Measurements from ENCODE around the gene SLC25A21.
"Not testable (repeated sequence)": the region's sequence is repeated elsewhere in the genome, so short reads cannot be mapped to it uniquely, and the experiment has no call there.

The SLC25A21 gene

GRCh38 chr14:37167151-37168047 is 5.0 kb downstream of the SLC25A21 start:
- Histone ChIP-seq H3K27ac (ENCODE audit: low read length) (no peak overlapping the region), H3K27me3 (ENCODE audit: control insufficient read depth in 1 of 2, insufficient read depth in 2 of 2, low read length in 2 of 2) (no peaks in the 10 kb centered on the region), H3K36me3 (ENCODE audit: control insufficient read depth in 2 of 2, insufficient read depth in 2 of 2, low read length in 2 of 2) (no peaks in the 10 kb centered on the region), H3K9me3 (ENCODE audit: control insufficient read depth in 2 of 2, low read length in 2 of 2) (no peaks in the 10 kb centered on the region), H3K9ac (ENCODE audit: low read length in 2 of 2) (no peak overlapping the region), H3K4me3 (ENCODE audit: low read length in 2 of 2) (no peak overlapping the region), H3K4me1 (ENCODE audit: control insufficient read depth, insufficient read depth, low read length) (no peaks in the 10 kb centered on the region)

- H3K9me3 ChIP-seq (ENCODE audit: control insufficient read depth in 2 of 2, low read length in 2 of 2), result no peaks in the 10 kb centered on the region
- H3K4me1 ChIP-seq (ENCODE audit: control insufficient read depth, insufficient read depth, low read length), result no peaks in the 10 kb centered on the region
- no peak overlapping the region for H3K9ac ChIP-seq (ENCODE audit: low read length in 2 of 2)
- no peaks in the 10 kb centered on the region for H3K36me3 ChIP-seq (ENCODE audit: control insufficient read depth in 2 of 2, insufficient read depth in 2 of 2, low read length in 2 of 2)
- H3K27me3 ChIP-seq (ENCODE audit: control insufficient read depth in 1 of 2, insufficient read depth in 2 of 2, low read length in 2 of 2), result no peaks in the 10 kb centered on the region
- no peak overlapping the region for H3K4me3 ChIP-seq (ENCODE audit: low read length in 2 of 2)
- no peak overlapping the region for H3K27ac ChIP-seq (ENCODE audit: low read length)
Observed at GRCh38 chr14:37165794-37166193, 6.6 kb downstream of the SLC25A21 start.

DNA sequence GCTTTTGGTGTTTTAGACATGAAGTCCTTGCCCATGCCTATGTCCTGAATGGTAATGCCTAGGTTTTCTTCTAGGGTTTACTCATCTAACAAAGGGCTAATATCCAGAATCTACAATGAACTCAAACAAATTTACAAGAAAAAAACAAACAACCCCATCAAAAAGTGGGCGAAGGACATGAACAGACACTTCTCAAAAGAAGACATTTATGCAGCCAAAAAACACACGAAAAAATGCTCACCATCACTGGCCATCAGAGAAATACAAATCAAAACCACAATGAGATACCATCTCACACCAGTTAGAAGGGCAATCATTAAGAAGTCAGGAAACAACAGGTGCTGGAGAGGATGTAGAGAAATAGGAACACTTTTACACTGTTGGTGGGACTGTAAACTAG is 10.1 kb downstream of the SLC25A21 start:
- not testable (repeated sequence) for H3K4me1 ChIP-seq (ENCODE audit: control insufficient read depth, insufficient read depth, low read length); H3K27ac ChIP-seq (ENCODE audit: low read length); H3K36me3 ChIP-seq (ENCODE audit: control insufficient read depth in 2 of 2, insufficient read depth in 2 of 2, low read length in 2 of 2); H3K27me3 ChIP-seq (ENCODE audit: control insufficient read depth in 1 of 2, insufficient read depth in 2 of 2, low read length in 2 of 2); H3K9me3 ChIP-seq (ENCODE audit: control insufficient read depth in 2 of 2, low read length in 2 of 2); H3K4me3 ChIP-seq (ENCODE audit: low read length in 2 of 2); H3K9ac ChIP-seq (ENCODE audit: low read length in 2 of 2)

- no peak overlapping the region for H3K4me3 ChIP-seq (ENCODE audit: low read length in 2 of 2)
- no peak overlapping the region for H3K9ac ChIP-seq (ENCODE audit: low read length in 2 of 2)
- H3K27ac ChIP-seq (ENCODE audit: low read length), result no peak overlapping the region
- H3K4me1 ChIP-seq (ENCODE audit: control insufficient read depth, insufficient read depth, low read length), result no peaks in the 10 kb centered on the region
- no peaks in the 10 kb centered on the region for H3K27me3 ChIP-seq (ENCODE audit: control insufficient read depth in 1 of 2, insufficient read depth in 2 of 2, low read length in 2 of 2)
- H3K36me3 ChIP-seq (ENCODE audit: control insufficient read depth in 2 of 2, insufficient read depth in 2 of 2, low read length in 2 of 2), result no peaks in the 10 kb centered on the region
- H3K9me3 ChIP-seq (ENCODE audit: control insufficient read depth in 2 of 2, low read length in 2 of 2), result no peaks in the 10 kb centered on the region
Observed at GRCh38 chr14:37157987-37158386, 14.4 kb downstream of the SLC25A21 start.

DNA sequence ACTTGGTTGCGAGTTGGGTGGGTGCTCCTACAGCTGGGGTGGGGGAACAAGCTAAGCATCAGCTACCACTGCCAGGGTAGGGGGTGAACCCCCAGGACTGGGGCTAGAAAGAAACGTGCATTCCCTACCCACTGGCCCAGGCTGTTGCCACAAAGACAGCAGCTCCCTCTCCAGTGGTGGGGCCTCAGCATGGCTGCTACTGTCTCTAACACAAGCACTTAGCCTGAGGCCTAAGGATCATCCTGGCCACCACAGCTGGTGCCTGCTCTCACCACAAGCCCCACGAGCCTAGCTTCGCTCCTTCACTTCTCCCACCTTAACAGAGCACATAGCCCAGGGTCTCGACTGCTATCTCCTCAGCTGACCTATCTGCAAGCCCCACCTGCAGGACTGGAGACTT is 18.9 kb downstream of the SLC25A21 start:
- no peak overlapping the region for H3K4me3 ChIP-seq (ENCODE audit: low read length in 2 of 2)
- no peak overlapping the region for H3K9ac ChIP-seq (ENCODE audit: low read length in 2 of 2)
- H3K4me1 ChIP-seq (ENCODE audit: control insufficient read depth, insufficient read depth, low read length), result no peaks in the 10 kb centered on the region
- H3K27ac ChIP-seq (ENCODE audit: low read length), result no peak overlapping the region
- no peaks in the 10 kb centered on the region for H3K27me3 ChIP-seq (ENCODE audit: control insufficient read depth in 1 of 2, insufficient read depth in 2 of 2, low read length in 2 of 2)
- H3K9me3 ChIP-seq (ENCODE audit: control insufficient read depth in 2 of 2, low read length in 2 of 2), result no peaks in the 10 kb centered on the region
- H3K36me3 ChIP-seq (ENCODE audit: control insufficient read depth in 2 of 2, insufficient read depth in 2 of 2, low read length in 2 of 2), result no peaks in the 10 kb centered on the region

GRCh38 chr14:37153005-37153404 is 19.4 kb downstream of the SLC25A21 start:
- Histone ChIP-seq H3K27me3 (ENCODE audit: control insufficient read depth in 1 of 2, insufficient read depth in 2 of 2, low read length in 2 of 2) (no peaks in the 10 kb centered on the region), H3K4me1 (ENCODE audit: control insufficient read depth, insufficient read depth, low read length) (no peaks in the 10 kb centered on the region), H3K9me3 (ENCODE audit: control insufficient read depth in 2 of 2, low read length in 2 of 2) (no peaks in the 10 kb centered on the region), H3K4me3 (ENCODE audit: low read length in 2 of 2) (no peak overlapping the region), H3K36me3 (ENCODE audit: control insufficient read depth in 2 of 2, insufficient read depth in 2 of 2, low read length in 2 of 2) (no peaks in the 10 kb centered on the region), H3K27ac (ENCODE audit: low read length) (no peak overlapping the region), H3K9ac (ENCODE audit: low read length in 2 of 2) (no peak overlapping the region)

GRCh38 chr14:37150414-37150813 is 22.0 kb downstream of the SLC25A21 start:
- Histone ChIP-seq H3K4me1 (ENCODE audit: control insufficient read depth, insufficient read depth, low read length) (no peaks in the 10 kb centered on the region), H3K9me3 (ENCODE audit: control insufficient read depth in 2 of 2, low read length in 2 of 2) (no peaks in the 10 kb centered on the region), H3K36me3 (ENCODE audit: control insufficient read depth in 2 of 2, insufficient read depth in 2 of 2, low read length in 2 of 2) (no peaks in the 10 kb centered on the region), H3K9ac (ENCODE audit: low read length in 2 of 2) (no peak overlapping the region), H3K27ac (ENCODE audit: low read length) (no peak overlapping the region), H3K4me3 (ENCODE audit: low read length in 2 of 2) (no peak overlapping the region), H3K27me3 (ENCODE audit: control insufficient read depth in 1 of 2, insufficient read depth in 2 of 2, low read length in 2 of 2) (no peaks in the 10 kb centered on the region)

DNA sequence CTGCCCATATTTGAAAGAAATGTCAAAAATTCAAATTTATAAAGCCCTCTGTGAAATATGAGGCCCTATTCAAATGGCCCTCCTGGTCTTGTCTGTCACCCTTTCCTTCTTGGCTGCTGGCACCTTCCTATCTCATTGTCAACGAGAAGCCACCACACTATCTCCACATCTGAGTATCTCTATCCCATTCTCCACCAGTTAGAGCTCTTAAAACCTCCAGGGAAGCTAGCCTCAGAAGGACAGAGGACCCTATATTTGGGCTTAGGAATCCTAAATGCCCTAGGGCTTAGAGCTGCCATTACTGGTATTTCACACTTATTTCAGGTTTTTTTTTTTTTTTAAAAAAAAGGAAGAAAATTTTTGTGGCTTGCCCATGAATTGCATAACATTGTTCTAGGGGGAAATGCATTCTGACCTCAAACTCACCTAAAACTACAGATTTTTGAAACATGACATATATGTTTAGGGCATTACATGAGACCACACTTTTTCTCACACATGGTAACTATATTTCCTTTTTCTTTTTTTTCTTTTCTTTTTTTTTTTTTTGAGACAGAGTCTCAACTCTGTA is 25.0 kb downstream of the SLC25A21 start:
- H3K27ac ChIP-seq (ENCODE audit: low read length), result no peak overlapping the region
- no peaks in the 10 kb centered on the region for H3K27me3 ChIP-seq (ENCODE audit: control insufficient read depth in 1 of 2, insufficient read depth in 2 of 2, low read length in 2 of 2)
- no peaks in the 10 kb centered on the region for H3K36me3 ChIP-seq (ENCODE audit: control insufficient read depth in 2 of 2, insufficient read depth in 2 of 2, low read length in 2 of 2)
- H3K4me3 ChIP-seq (ENCODE audit: low read length in 2 of 2), result no peak overlapping the region
- H3K9me3 ChIP-seq (ENCODE audit: control insufficient read depth in 2 of 2, low read length in 2 of 2), result no peaks in the 10 kb centered on the region
- H3K9ac ChIP-seq (ENCODE audit: low read length in 2 of 2), result no peak overlapping the region
- H3K4me1 ChIP-seq (ENCODE audit: control insufficient read depth, insufficient read depth, low read length), result no peaks in the 10 kb centered on the region

DNA sequence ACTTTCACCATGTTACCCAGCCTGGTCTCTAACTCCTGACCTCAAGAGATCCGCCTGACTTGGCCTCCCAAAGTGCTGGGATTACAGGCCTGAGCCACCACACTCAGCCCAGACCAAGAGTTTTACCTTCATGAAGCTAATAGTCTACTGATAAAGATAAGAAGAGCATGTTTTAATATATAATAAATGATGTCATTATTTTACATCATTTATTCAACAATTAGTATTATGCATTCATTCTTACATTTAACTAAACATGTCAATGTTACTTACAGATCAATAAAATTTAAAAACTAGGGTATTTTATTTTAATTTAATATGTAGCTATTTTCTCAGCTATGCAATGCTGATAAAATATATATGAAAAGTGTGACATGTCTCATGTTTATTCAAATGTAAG is 26.0 kb downstream of the SLC25A21 start:
- H3K4me1 ChIP-seq (ENCODE audit: control insufficient read depth, insufficient read depth, low read length); H3K9me3 ChIP-seq (ENCODE audit: control insufficient read depth in 2 of 2, low read length in 2 of 2); H3K4me3 ChIP-seq (ENCODE audit: low read length in 2 of 2); H3K27me3 ChIP-seq (ENCODE audit: control insufficient read depth in 1 of 2, insufficient read depth in 2 of 2, low read length in 2 of 2); H3K9ac ChIP-seq (ENCODE audit: low read length in 2 of 2); H3K36me3 ChIP-seq (ENCODE audit: control insufficient read depth in 2 of 2, insufficient read depth in 2 of 2, low read length in 2 of 2); H3K27ac ChIP-seq (ENCODE audit: low read length): not testable (repeated sequence)

GRCh38 chr14:37145395-37145794 is 27.0 kb downstream of the SLC25A21 start:
- no peak overlapping the region for H3K27ac ChIP-seq (ENCODE audit: low read length)
- H3K9me3 ChIP-seq (ENCODE audit: control insufficient read depth in 2 of 2, low read length in 2 of 2), result no peaks in the 10 kb centered on the region
- H3K27me3 ChIP-seq (ENCODE audit: control insufficient read depth in 1 of 2, insufficient read depth in 2 of 2, low read length in 2 of 2), result no peaks in the 10 kb centered on the region
- no peaks in the 10 kb centered on the region for H3K36me3 ChIP-seq (ENCODE audit: control insufficient read depth in 2 of 2, insufficient read depth in 2 of 2, low read length in 2 of 2)
- no peak overlapping the region for H3K9ac ChIP-seq (ENCODE audit: low read length in 2 of 2)
- H3K4me3 ChIP-seq (ENCODE audit: low read length in 2 of 2), result no peak overlapping the region
- no peaks in the 10 kb centered on the region for H3K4me1 ChIP-seq (ENCODE audit: control insufficient read depth, insufficient read depth, low read length)

- H3K27ac ChIP-seq (ENCODE audit: low read length), result no peak overlapping the region
- no peaks in the 10 kb centered on the region for H3K4me1 ChIP-seq (ENCODE audit: control insufficient read depth, insufficient read depth, low read length)
- no peak overlapping the region for H3K9ac ChIP-seq (ENCODE audit: low read length in 2 of 2)
- no peaks in the 10 kb centered on the region for H3K36me3 ChIP-seq (ENCODE audit: control insufficient read depth in 2 of 2, insufficient read depth in 2 of 2, low read length in 2 of 2)
- no peaks in the 10 kb centered on the region for H3K9me3 ChIP-seq (ENCODE audit: control insufficient read depth in 2 of 2, low read length in 2 of 2)
- H3K4me3 ChIP-seq (ENCODE audit: low read length in 2 of 2), result no peak overlapping the region
- H3K27me3 ChIP-seq (ENCODE audit: control insufficient read depth in 1 of 2, insufficient read depth in 2 of 2, low read length in 2 of 2), result no peaks in the 10 kb centered on the region
Observed at GRCh38 chr14:37144729-37145363, 27.6 kb downstream of the SLC25A21 start.

Data from stomach smooth muscle (tissue), 2 donors.